ENCODE measurements around the gene FHOD3.

Gene FHOD3

GRCh38 chr18:36294031-36294430, 3.5 kb upstream of the FHOD3 start:
- H3K4me3 ChIP-seq (replicated peaks; ENCODE audit: insufficient read depth, low read length): no peak overlapping the region
- no peak overlapping the region for H3K27ac ChIP-seq (replicated peaks)
- DNase-seq (ENCODE audit: low read depth in 1 of 2, low spot score in 1 of 2): no peak
- H3K27me3 ChIP-seq (ENCODE audit: insufficient read depth, poor library complexity, severe bottlenecking): peaks cover 55% of the 10 kb centered on the region
- no peak for TF ChIP-seq GABPA (IDR thresholded peaks at IDR 0.05; ENCODE audit: low read depth)
- no peak for TF ChIP-seq POLR2AphosphoS5 (IDR thresholded peaks at IDR 0.05; ENCODE audit: low read depth)
- TF ChIP-seq SPI1 (IDR thresholded peaks at IDR 0.05; ENCODE audit: borderline replicate concordance, low read depth): no peak
- TF ChIP-seq, protein P1, sequence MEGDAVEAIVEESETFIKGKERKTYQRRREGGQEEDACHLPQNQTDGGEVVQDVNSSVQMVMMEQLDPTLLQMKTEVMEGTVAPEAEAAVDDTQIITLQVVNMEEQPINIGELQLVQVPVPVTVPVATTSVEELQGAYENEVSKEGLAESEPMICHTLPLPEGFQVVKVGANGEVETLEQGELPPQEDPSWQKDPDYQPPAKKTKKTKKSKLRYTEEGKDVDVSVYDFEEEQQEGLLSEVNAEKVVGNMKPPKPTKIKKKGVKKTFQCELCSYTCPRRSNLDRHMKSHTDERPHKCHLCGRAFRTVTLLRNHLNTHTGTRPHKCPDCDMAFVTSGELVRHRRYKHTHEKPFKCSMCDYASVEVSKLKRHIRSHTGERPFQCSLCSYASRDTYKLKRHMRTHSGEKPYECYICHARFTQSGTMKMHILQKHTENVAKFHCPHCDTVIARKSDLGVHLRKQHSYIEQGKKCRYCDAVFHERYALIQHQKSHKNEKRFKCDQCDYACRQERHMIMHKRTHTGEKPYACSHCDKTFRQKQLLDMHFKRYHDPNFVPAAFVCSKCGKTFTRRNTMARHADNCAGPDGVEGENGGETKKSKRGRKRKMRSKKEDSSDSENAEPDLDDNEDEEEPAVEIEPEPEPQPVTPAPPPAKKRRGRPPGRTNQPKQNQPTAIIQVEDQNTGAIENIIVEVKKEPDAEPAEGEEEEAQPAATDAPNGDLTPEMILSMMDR (IDR thresholded peaks at IDR 0.05; ENCODE audit: insufficient read depth, low read length): no peak
- no peak for TF ChIP-seq REST (IDR thresholded peaks at IDR 0.05; ENCODE audit: insufficient replicate concordance, low read depth)

- no peak overlapping the region for H3K4me3 ChIP-seq (replicated peaks; ENCODE audit: insufficient read depth, low read length)
- TF ChIP-seq POLR2AphosphoS5 (IDR thresholded peaks at IDR 0.05; ENCODE audit: low read depth) (no peak), GABPA (IDR thresholded peaks at IDR 0.05; ENCODE audit: low read depth) (no peak), SPI1 (IDR thresholded peaks at IDR 0.05; ENCODE audit: borderline replicate concordance, low read depth) (no peak), REST (IDR thresholded peaks at IDR 0.05; ENCODE audit: insufficient replicate concordance, low read depth) (no peak)
- TF ChIP-seq, protein P1 (IDR thresholded peaks at IDR 0.05; ENCODE audit: insufficient read depth, low read length): no peak
- H3K27me3 ChIP-seq (ENCODE audit: insufficient read depth, poor library complexity, severe bottlenecking): peaks cover 63% of the 10 kb centered on the region
- DNase-seq (ENCODE audit: low read depth in 1 of 2, low spot score in 1 of 2): no peak
- no peak overlapping the region for H3K27ac ChIP-seq (replicated peaks)
Observed at GRCh38 chr18:36295214-36295613, 2.3 kb upstream of the FHOD3 start.

DNA sequence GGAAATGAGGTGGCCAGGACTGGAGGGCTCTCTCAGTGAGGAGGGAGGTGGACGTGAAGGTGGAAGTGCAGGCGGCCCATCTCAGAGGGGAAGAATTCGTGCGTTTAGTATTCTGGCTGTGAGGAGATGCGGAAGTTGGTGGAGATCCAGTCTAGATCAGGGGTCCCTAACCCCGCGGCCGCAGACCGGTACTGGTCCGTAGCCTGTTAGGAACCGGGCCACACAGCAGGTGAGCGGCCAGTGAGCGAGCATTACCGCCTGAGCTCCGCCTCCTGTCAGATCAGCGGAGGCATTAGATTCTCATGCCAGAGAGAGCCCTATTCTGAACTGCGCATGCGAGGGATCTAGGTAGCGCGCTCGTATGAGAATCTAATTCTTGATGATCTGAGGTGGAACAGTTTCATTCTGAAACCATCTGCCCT, 1.6 kb upstream of the FHOD3 start:
- Histone ChIP-seq H3K4me3 (replicated peaks; ENCODE audit: insufficient read depth, low read length) (no peak overlapping the region), H3K27ac (replicated peaks) (no peak overlapping the region), H3K27me3 (ENCODE audit: insufficient read depth, poor library complexity, severe bottlenecking) (peaks cover 65% of the 10 kb centered on the region)
- DNase-seq (ENCODE audit: low read depth in 1 of 2, low spot score in 1 of 2): no peak
- TF ChIP-seq SPI1 (IDR thresholded peaks at IDR 0.05; ENCODE audit: borderline replicate concordance, low read depth) (no peak), REST (IDR thresholded peaks at IDR 0.05; ENCODE audit: insufficient replicate concordance, low read depth) (no peak), GABPA (IDR thresholded peaks at IDR 0.05; ENCODE audit: low read depth) (no peak), POLR2AphosphoS5 (IDR thresholded peaks at IDR 0.05; ENCODE audit: low read depth) (no peak)
- TF ChIP-seq, protein P1 (IDR thresholded peaks at IDR 0.05; ENCODE audit: insufficient read depth, low read length): no peak
